ENCODE data around the gene NEUROD6. TPM values are rescaled to one million over a fixed set of nuclear protein-coding genes. Genes with fewer than 3 reads are reported as not detected.

The NEUROD6 gene
- not detected in 5 replicates for total RNA-seq (2022; extraction: Qiagen RNA extraction; ENCODE audit: low read depth)

DNA sequence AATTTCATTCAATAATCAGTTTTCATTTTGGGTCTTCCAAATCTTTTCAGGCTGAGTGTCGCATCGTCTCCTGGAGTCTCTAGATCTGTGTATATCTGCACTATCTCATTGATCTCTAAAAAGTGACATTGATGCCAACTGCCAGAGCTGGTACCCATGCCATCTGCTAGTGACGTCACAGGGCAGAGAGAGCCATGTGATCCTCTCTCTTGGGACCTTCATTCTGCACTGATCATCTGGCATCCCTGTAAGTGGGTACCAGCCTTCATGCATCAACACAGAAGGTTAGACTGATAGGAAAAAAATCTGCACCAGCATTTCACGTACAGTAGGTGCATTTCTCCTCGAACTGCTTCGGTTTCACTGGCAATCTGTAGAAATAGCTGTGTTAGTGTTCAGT is at the start of gene NEUROD6:
NEUROD6 (minus strand) TSS at position 124 of the 400 bp plus-strand sequence. CDS start 1,458 bp downstream, outside the sequence.

Other genes starting within 250 kb of the NEUROD6 start
- gene ITPRID1, start 173.4 kb upstream of the NEUROD6 start, total RNA-seq (2022; extraction: Qiagen RNA extraction; ENCODE audit: low read depth) = not detected in 5 replicates

Measured in A549 treated with CpdA at 1 μM for 4 hours (cell line).